RWPE1 (cell line): Measurements from ENCODE around the gene NUCKS1.

Source experiments
- CTCF ChIA-PET: fragments of 350-600 bp; sonication (Branson Sonifier 250); formaldehyde crosslinking; extraction: SDS; loops from one replicate; lab custom pipeline; 2021; lab: Yijun Ruan, JAX
- POLR2A ChIA-PET: fragments of 400-600 bp; formaldehyde crosslinking; extraction: SDS; loops from one replicate; lab custom pipeline; 2020; ENCODE audit warnings: antibody characterized with exemption; ENCODE audit not compliant: low non-redundant PET; lab: Yijun Ruan, JAX
- DNase-seq: peaks from one replicate; pipeline ENCODE4 v3.0.0; 2012; ENCODE audit warnings: low spot score
- H3K27ac ChIP-seq: fragments of 450-650 bp; 2 replicates; pipeline ENCODE4 v1.5.1; 2017
- TF ChIP-seq, protein P1 (sequence below): fragments of 450-650 bp; conservative IDR thresholded peaks from 2 replicates; pipeline ENCODE4 v1.5.1; 2017; ENCODE audit warnings: low read depth, mild to moderate bottlenecking

The NUCKS1 gene

DNA sequence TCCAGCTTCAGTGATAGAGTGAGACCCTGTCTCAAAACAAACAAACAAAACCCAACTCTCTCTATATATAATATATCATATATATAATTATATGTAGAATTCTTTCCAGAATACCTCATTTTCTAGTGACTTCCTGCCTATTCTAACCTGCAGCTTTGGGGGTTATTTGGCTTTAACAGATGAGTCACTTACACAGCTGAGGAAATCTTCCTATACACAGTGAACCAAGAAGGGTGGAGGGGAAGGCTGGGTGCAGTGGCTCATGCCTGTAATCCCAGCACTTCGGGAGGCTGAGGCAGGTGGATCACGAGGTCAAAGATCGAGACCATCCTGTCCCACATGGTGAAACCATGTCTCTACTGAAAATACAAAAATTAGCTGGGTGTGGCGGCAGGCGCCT is 16.1 kb upstream of the NUCKS1 start:
- TF ChIP-seq, protein P1, sequence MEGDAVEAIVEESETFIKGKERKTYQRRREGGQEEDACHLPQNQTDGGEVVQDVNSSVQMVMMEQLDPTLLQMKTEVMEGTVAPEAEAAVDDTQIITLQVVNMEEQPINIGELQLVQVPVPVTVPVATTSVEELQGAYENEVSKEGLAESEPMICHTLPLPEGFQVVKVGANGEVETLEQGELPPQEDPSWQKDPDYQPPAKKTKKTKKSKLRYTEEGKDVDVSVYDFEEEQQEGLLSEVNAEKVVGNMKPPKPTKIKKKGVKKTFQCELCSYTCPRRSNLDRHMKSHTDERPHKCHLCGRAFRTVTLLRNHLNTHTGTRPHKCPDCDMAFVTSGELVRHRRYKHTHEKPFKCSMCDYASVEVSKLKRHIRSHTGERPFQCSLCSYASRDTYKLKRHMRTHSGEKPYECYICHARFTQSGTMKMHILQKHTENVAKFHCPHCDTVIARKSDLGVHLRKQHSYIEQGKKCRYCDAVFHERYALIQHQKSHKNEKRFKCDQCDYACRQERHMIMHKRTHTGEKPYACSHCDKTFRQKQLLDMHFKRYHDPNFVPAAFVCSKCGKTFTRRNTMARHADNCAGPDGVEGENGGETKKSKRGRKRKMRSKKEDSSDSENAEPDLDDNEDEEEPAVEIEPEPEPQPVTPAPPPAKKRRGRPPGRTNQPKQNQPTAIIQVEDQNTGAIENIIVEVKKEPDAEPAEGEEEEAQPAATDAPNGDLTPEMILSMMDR, result no peak
- CTCF ChIA-PET, result interaction anchor here (0.6 to 1.6 kb wide), 3 partner anchors 16 to 267 kb away, joined by 3 to 7 read pairs (median 3); no protein-coding TSS in a partner anchor
- POLR2A ChIA-PET, result interaction anchor here (1.0 kb wide), 1 partner anchor 19 kb away, joined by 3 read pairs; no protein-coding TSS in a partner anchor
- DNase-seq, result peak; percentile 70
- H3K27ac ChIP-seq, result peak overlapping the region; percentile 38; the same call in 1 of the 2 replicates

DNA sequence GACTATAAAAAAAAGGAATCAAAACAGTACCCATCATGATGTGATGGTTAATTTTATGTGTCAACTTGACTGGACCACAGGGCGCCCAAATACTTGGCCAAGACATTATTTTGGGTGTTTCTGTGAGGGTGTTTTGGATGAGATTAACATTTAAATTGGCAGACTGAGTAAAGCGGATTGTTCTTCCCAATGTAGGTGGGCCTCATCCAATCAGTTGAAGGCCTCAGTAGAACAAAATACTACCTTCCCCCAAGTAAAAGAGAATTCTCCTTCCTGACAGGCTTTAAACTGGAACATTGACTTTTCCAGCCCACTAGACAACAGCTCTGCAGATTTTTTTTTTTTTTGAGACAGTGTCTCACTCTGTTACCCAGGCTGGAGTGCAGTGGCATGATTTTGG is 14.6 kb upstream of the NUCKS1 start:
- H3K27ac ChIP-seq, result no peak overlapping the region
- DNase-seq, result no peak
- TF ChIP-seq, protein P1, result no peak
- ChIA-PET CTCF (interaction anchor here (0.7 to 1.2 kb wide), 2 partner anchors 44 to 154 kb away, joined by 4 to 5 read pairs; no protein-coding TSS in a partner anchor), POLR2A (no interaction called here)

DNA sequence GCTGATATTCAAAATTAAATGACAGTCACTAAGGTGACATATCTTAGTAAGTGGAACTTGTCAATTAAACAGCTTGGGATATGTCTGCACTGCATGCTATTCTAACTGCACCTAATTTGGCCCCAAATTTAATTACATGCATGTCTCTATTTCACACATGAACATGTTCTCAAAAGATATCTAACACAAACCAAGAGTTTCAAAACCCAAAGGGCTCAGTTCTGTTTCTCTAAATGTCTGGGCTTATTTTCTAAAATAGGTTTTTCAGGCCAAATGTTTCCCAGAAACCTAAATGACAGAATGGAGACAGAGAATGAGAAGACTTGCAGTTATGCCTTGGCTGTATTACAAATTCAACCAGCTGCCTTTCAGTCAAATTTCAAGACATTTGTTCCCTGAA is 14.0 kb upstream of the NUCKS1 start:
- no peak overlapping the region for H3K27ac ChIP-seq
- POLR2A ChIA-PET, result interaction anchor here (1.2 kb wide), 1 partner anchor 15 kb away, joined by 3 read pairs; no protein-coding TSS in a partner anchor
- TF ChIP-seq, protein P1, result no peak
- CTCF ChIA-PET, result no interaction called here
- DNase-seq, result no peak

DNA sequence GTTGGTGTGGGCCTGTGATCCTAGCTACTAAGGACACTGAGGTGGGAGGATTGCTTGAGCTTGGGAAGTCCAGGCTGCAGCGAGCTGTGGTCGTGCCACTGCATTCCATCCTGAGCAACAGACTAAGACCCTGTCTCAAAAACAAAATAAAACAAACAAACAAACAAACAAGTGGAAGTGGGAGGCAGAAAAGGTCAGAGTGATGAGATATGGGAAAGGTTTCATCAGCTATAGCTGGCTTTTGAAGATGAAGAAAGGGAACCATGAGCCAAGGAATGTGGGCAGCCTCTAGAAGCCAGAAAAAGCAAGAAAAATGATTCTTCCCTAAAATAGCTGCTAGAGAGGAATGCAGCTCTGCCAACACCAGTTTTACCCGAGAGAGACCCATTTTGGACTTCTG is 10.6 kb upstream of the NUCKS1 start:
- POLR2A ChIA-PET, result no interaction called here

DNA sequence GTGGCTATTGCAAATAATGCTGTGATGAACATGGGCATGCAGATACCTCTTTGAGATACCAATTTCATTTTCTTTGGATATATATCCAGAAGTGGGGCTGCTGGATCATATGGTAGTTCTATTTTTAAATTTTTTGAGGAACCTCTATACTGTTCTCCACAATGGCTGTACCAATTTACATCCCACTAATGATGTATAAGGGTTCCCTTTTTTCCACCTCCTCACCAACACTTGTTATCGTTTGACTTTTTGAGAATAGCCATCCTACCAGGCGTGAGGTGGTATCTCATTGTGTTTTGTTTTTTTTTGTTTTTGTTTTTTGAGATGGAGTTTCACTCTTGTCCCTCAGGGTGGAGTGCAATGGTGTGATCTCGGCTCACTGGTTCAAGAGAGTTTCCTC is 6.6 kb upstream of the NUCKS1 start:
- DNase-seq, result no peak
- CTCF ChIA-PET, result no interaction called here
- H3K27ac ChIP-seq, result no peak overlapping the region
- TF ChIP-seq, protein P1, result no peak
- POLR2A ChIA-PET, result no interaction called here

More for the DNA sequence above, 10.6 kb upstream of the NUCKS1 start:
- DNase-seq, result no peak
- TF ChIP-seq, protein P1, result no peak
- no peak overlapping the region for H3K27ac ChIP-seq
- CTCF ChIA-PET, result no interaction called here

DNA sequence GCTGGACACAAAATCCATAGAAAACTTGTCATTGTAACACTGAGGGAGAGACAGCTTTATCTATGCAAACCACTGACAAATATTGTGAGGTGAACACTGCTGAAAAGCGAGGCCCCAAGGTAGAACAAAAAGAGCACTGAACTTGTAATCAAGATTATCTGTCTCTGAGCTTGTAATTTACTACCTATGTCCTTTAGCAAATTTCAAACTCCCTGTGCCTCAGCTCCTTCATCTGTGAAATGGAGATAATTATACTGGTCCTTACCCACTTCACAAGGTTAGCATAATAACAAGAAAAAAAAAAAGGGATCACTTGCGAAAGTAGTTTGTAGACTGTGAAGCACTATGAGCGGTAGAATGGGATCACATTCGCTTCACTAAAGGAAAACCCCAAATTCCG is 4.9 kb upstream of the NUCKS1 start:
- no peak for DNase-seq
- no peak overlapping the region for H3K27ac ChIP-seq
- TF ChIP-seq, protein P1, result no peak
- CTCF ChIA-PET, result interaction anchor here (0.7 kb wide), 1 partner anchor 32 kb away, joined by 3 read pairs; no protein-coding TSS in a partner anchor
- POLR2A ChIA-PET, result no interaction called here
